Psoas muscle (tissue), 8 donors: ENCODE results near the gene ZNF385C. TPM values are rescaled to one million over a fixed set of nuclear protein-coding genes. Genes with fewer than 3 reads are reported as not detected.

Experiments used
- ATAC-seq, 4 donors: fragments of 200-7000 bp; cut with Tn5 transposase; one replicate each; pipeline ENCODE4 v1.9.1; 2020; ENCODE audit warnings: moderate library complexity in 3 of 4, mild to moderate bottlenecking in 2 of 4
- DNase-seq, 2 donors: peaks; one replicate each; pipeline ENCODE4 v3.0.0-alpha.2; 2020
- H3K27ac ChIP-seq: fragments of 200-600 bp; one replicate; pipeline ENCODE4 v1.8.0; 2022
- H3K27me3 ChIP-seq, 3 donors: fragments of 200-600 bp in 1 of 3; one replicate each; pipeline versions ENCODE4 v1.6.1 to v1.8.0; 2013 to 2022; ENCODE audit warnings: low read length in 2 of 3, mild to moderate bottlenecking in 2 of 3, moderate library complexity in 1 of 3; ENCODE audit not compliant: insufficient read depth in 3 of 3
- H3K36me3 ChIP-seq, 2 donors: fragments of 200-600 bp in 1 of 2; one replicate each; pipeline versions ENCODE4 v1.6.1 to v1.8.0; 2013 to 2022; ENCODE audit warnings: low read depth in 1 of 2, mild to moderate bottlenecking in 1 of 2, moderate library complexity in 1 of 2; ENCODE audit not compliant: insufficient read depth in 1 of 2
- H3K4me1 ChIP-seq: fragments of 200-600 bp; one replicate; pipeline ENCODE4 v1.8.0; 2022
- H3K4me3 ChIP-seq: fragments of 200-600 bp; one replicate; pipeline ENCODE4 v1.8.0; 2022; ENCODE audit warnings: mild to moderate bottlenecking
- H3K9me3 ChIP-seq: fragments of 200-600 bp; one replicate; pipeline ENCODE4 v1.8.0; 2022
- WGBS, 3 donors: extraction: QIAGEN DNeasy Blood & Tissue Kit; methylation state at CpG; one replicate each; pipeline versions ENCODE4 v1.1.6 to v1.1.7; 2013; 5-methylcytosine and 5-hydroxymethylcytosine counted together
- intact Hi-C, 2 donors: fragments of 100-400 bp; cut with DNase I; formaldehyde crosslinking; loops; one replicate each; pipeline versions ENCODE4 v1.11.0 to v1.14.2; 2022
- polyA plus RNA-seq, 3 donors: library from polyadenylated mRNA; stranded (reverse); fragments of 200-250 nt; gene quantifications; one replicate each; pipeline ENCODE4 v1.2.3, GENCODE V29; 2013
- total RNA-seq, 4 donors: library from RNA; stranded (reverse); fragmentation: NEBNext Ultra II Directional in 2 of 4; extraction: Animal tissue kit (Norgen Biotek cat#: 25700) in 2 of 4; gene quantifications; one replicate each; pipeline versions ENCODE4 v1.2.1 to v1.2.4, GENCODE V29; 2021 to 2023
- TF ChIP-seq, protein P1 (sequence below): fragments of 200-600 bp; IDR thresholded peaks from one replicate; pipeline ENCODE4 v1.8.0; 2022; ENCODE audit warnings: antibody characterized with exemption
- donor health status: healthy with polysubstance abuse.
- donor health status: DM: no; HTN: no; CAD: no; lungs with moderate emphysema.
- donor health status: Bipolar disorder and iron deficiency.
- donor health status: healthy.
- donor health status: DM: yes; HTN: yes; CAD: no.
- donor health status: DM: no; HTN: no; CAD: no.
- donor health status: DM: no; HTN: no; CAD: no.
- donor health status: DM: yes; HTN: yes; CAD: no.

The ZNF385C gene
- total and polyA plus RNA-seq, 7 donors, result 0.22 to 9.2 (median 0.50) TPM

DNA sequence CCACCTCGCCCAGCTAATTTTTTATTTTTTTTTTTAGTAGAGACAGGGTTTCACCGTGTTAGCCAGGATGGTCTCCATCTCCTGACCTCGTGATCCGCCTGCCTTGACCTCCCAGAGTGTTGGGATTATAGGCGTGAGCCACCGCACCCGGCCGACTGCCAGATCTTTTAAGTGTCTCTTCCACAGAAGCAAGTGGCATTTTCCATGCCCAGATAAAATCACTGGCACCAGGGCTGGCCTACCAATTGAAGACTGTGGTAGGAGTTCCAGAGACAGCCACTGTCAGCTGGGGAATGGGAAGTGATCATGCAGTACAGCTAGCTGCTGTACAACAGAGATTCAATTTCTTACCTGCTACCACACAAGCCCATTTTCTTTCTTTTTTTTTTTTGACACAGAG, 113.8 kb downstream of the ZNF385C start:
- Histone ChIP-seq H3K27me3 (no peaks in the 10 kb centered on the region), H3K36me3 (peaks cover 38 to 99% of the 10 kb centered on the region in 2 donors), H3K4me1 (no peaks in the 10 kb centered on the region), H3K4me3 (no peak overlapping the region), H3K9me3 (no peaks in the 10 kb centered on the region), H3K27ac (no peak overlapping the region)
- intact Hi-C loops, result no loop called here
- TF ChIP-seq, protein P1, sequence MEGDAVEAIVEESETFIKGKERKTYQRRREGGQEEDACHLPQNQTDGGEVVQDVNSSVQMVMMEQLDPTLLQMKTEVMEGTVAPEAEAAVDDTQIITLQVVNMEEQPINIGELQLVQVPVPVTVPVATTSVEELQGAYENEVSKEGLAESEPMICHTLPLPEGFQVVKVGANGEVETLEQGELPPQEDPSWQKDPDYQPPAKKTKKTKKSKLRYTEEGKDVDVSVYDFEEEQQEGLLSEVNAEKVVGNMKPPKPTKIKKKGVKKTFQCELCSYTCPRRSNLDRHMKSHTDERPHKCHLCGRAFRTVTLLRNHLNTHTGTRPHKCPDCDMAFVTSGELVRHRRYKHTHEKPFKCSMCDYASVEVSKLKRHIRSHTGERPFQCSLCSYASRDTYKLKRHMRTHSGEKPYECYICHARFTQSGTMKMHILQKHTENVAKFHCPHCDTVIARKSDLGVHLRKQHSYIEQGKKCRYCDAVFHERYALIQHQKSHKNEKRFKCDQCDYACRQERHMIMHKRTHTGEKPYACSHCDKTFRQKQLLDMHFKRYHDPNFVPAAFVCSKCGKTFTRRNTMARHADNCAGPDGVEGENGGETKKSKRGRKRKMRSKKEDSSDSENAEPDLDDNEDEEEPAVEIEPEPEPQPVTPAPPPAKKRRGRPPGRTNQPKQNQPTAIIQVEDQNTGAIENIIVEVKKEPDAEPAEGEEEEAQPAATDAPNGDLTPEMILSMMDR, result no peak
- WGBS, 3 donors, result 76 to 89% (median 81%) methylated on average over 8 of the region's 8 CpGs
- DNase-seq (no peak), ATAC-seq (no peak)

DNA sequence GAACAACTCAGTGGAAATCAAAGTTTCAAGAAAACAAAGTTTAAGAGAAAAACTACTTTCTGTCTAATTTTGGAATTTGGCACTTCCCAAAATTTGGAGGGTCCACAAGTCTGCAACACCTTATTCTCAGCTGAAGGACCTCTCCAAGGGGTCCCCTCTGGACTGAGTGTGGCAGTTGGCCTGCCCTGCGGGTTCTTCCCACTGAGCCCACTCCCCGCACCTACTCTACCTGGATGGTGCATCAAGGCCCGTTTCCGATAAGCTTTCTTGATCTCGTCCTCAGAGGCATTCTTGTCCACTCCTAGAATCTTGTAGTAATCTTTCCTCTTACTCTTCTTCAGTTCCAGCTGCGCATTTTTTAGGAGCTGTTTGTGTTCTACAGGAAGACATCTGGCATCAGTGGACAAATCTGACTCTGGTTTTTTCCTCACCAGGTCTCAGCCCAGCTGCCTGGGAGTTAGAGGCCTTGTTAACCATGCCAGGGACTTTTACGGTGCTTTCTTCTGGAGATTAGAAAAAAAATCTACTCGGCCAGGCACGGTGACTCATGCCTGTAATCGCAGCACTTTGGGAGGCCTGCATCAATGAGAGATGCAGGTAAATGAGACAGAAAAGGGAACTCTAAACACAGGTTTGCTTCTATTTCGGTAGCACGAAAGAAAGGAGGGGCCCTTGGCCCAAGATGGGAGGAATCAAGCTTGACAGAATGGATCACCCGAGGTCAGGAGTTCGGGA, 116.1 kb downstream of the ZNF385C start:
- peaks cover 22 to 98% of the 10 kb centered on the region in 2 donors for H3K36me3 ChIP-seq
- WGBS, 3 donors, result 57 to 76% (median 61%) methylated on average over 14 of the region's 14 CpGs
- TF ChIP-seq, protein P1, result no peak
- ATAC-seq (peak in 1 of 4 donors; percentile 34), DNase-seq (no peak)
- no peaks in the 10 kb centered on the region for H3K9me3 ChIP-seq
- no peak overlapping the region for H3K4me3 ChIP-seq
- no peaks in the 10 kb centered on the region for H3K4me1 ChIP-seq
- intact Hi-C loops, result no loop called here
- no peaks in the 10 kb centered on the region for H3K27me3 ChIP-seq
- H3K27ac ChIP-seq, result no peak overlapping the region

GRCh38 chr17:41977991-41978390, 120.3 kb downstream of the ZNF385C start:
- H3K4me1 ChIP-seq, result peaks cover 12% of the 10 kb centered on the region
- no peaks in the 10 kb centered on the region for H3K9me3 ChIP-seq
- ATAC-seq (no peak), DNase-seq (no peak)
- H3K4me3 ChIP-seq, result no peak overlapping the region
- intact Hi-C loops, result loop anchor here in 1 of 2 donors (5.0 kb wide), 1 partner anchor 34 kb away; no protein-coding TSS in a partner anchor
- 86 to 91% (median 90%) methylated on average over 4 of the region's 4 CpGs for WGBS, 3 donors
- no peak overlapping the region for H3K27ac ChIP-seq
- no peaks in the 10 kb centered on the region for H3K27me3 ChIP-seq
- TF ChIP-seq, protein P1, result no peak
- H3K36me3 ChIP-seq, result peaks cover 11 to 89% of the 10 kb centered on the region in 2 donors

- Histone ChIP-seq H3K36me3 (peaks cover 7 to 87% of the 10 kb centered on the region in 2 donors), H3K4me1 (peaks cover 22% of the 10 kb centered on the region), H3K27ac (no peak overlapping the region), H3K27me3 (no peaks in the 10 kb centered on the region), H3K9me3 (no peaks in the 10 kb centered on the region), H3K4me3 (no peak overlapping the region)
- TF ChIP-seq, protein P1, result no peak
- intact Hi-C loops, result loop anchor here in 1 of 2 donors (5.0 kb wide), 1 partner anchor 36 kb away; no protein-coding TSS in a partner anchor
- DNase-seq (peak in 1 of 2 donors; percentile 46), ATAC-seq (no peak)
- WGBS, 3 donors, result 59 to 76% (median 60%) methylated on average over 11 of the region's 11 CpGs
Measured at GRCh38 chr17:41976142-41976768, 122.0 kb downstream of the ZNF385C start.

Other genes with a start within 250 kb of the ZNF385C start
- 1 to 10 TPM; 2.1 to 3.4 (median 2.5) TPM for gene KLHL11, start 233.1 kb downstream of the ZNF385C start, total RNA-seq
- 1 to 10 TPM; 1.1 to 6.1 (median 1.4) TPM for gene KLHL11, start 233.1 kb downstream of the ZNF385C start, polyA plus RNA-seq
- 10 to 100 TPM; 18.6 to 24.1 (median 21.5) TPM for gene ACLY, start 179.5 kb downstream of the ZNF385C start, total RNA-seq
- gene ACLY, start 179.5 kb downstream of the ZNF385C start, polyA plus RNA-seq, result 10 to 100 TPM; 10.5 to 20.5 (median 17.9) TPM
- under 1 TPM in 2 of 4 donors, not detected in 2; 0.17 to 0.32 TPM for gene ODAD4, start 167.9 kb downstream of the ZNF385C start, total RNA-seq
- gene ODAD4, start 167.9 kb downstream of the ZNF385C start, polyA plus RNA-seq, result under 1 TPM; 0.31 to 0.99 (median 0.63) TPM
- gene CNP, start 131.7 kb downstream of the ZNF385C start, total RNA-seq, result 10 to 100 TPM; 21.0 to 26.8 (median 22.9) TPM
- gene CNP, start 131.7 kb downstream of the ZNF385C start, polyA plus RNA-seq, result 10 to 100 TPM; 17.6 to 22.6 (median 21.2) TPM
- 100 to 1,000 TPM in 1 of 4 donors, 10 to 100 TPM in 3; 66.3 to 102 (median 76.9) TPM for gene DNAJC7, start 81.0 kb downstream of the ZNF385C start, total RNA-seq
- gene DNAJC7, start 81.0 kb downstream of the ZNF385C start, polyA plus RNA-seq, result 100 to 1,000 TPM in 1 of 3 donors, 10 to 100 TPM in 2; 85.4 to 142 (median 93.3) TPM
- 10 to 100 TPM; 35.0 to 46.8 (median 39.4) TPM for gene NKIRAS2, start 78.4 kb downstream of the ZNF385C start, total RNA-seq
- gene NKIRAS2, start 78.4 kb downstream of the ZNF385C start, polyA plus RNA-seq, result 10 to 100 TPM; 41.5 to 81.1 (median 43.1) TPM
- gene C17orf113, start 47.9 kb downstream of the ZNF385C start, total RNA-seq, result 1 to 10 TPM in 2 of 4 donors, under 1 TPM in 2; 0.56 to 1.2 (median 0.82) TPM
- gene C17orf113, start 47.9 kb downstream of the ZNF385C start, polyA plus RNA-seq, result under 1 TPM; 0.08 to 0.22 (median 0.12) TPM
- 1 to 10 TPM; 2.0 to 4.2 (median 3.1) TPM for gene DHX58, start 14.2 kb upstream of the ZNF385C start, total RNA-seq
- gene DHX58, start 14.2 kb upstream of the ZNF385C start, polyA plus RNA-seq, result 1 to 10 TPM; 1.3 to 2.8 (median 2.0) TPM
- 10 to 100 TPM; 12.3 to 35.3 (median 20.0) TPM for gene KAT2A, start 22.9 kb upstream of the ZNF385C start, total RNA-seq
- 10 to 100 TPM; 20.9 to 23.5 (median 21.2) TPM for gene KAT2A, start 22.9 kb upstream of the ZNF385C start, polyA plus RNA-seq
- under 1 TPM in 1 of 4 donors, not detected in 3; 0.43 TPM for gene HSPB9, start 24.3 kb upstream of the ZNF385C start, total RNA-seq
- gene HSPB9, start 24.3 kb upstream of the ZNF385C start, polyA plus RNA-seq, result under 1 TPM in 2 of 3 donors, not detected in 1; 0.03 to 0.53 TPM
- 10 to 100 TPM; 27.3 to 43.2 (median 38.7) TPM for gene RAB5C, start 56.5 kb upstream of the ZNF385C start, total RNA-seq
- gene RAB5C, start 56.5 kb upstream of the ZNF385C start, polyA plus RNA-seq, result 10 to 100 TPM; 41.5 to 70.9 (median 60.0) TPM
- gene KCNH4, start 82.7 kb upstream of the ZNF385C start, total RNA-seq, result under 1 TPM in 3 of 4 donors, not detected in 1; 0.08 to 0.17 (median 0.11) TPM
- under 1 TPM in 2 of 3 donors, not detected in 1; 0.01 to 0.03 TPM for gene KCNH4, start 82.7 kb upstream of the ZNF385C start, polyA plus RNA-seq
- gene HCRT, start 87.0 kb upstream of the ZNF385C start, total RNA-seq, result not detected
- not detected for gene HCRT, start 87.0 kb upstream of the ZNF385C start, polyA plus RNA-seq
- gene GHDC, start 96.0 kb upstream of the ZNF385C start, total RNA-seq, result 1 to 10 TPM; 4.7 to 9.4 (median 7.0) TPM
- gene GHDC, start 96.0 kb upstream of the ZNF385C start, polyA plus RNA-seq, result 10 to 100 TPM in 1 of 3 donors, 1 to 10 TPM in 2; 6.8 to 11.5 (median 8.8) TPM
- 10 to 100 TPM; 68.8 to 90.1 (median 81.6) TPM for gene STAT5B, start 177.9 kb upstream of the ZNF385C start, total RNA-seq
- gene STAT5B, start 177.9 kb upstream of the ZNF385C start, polyA plus RNA-seq, result 10 to 100 TPM; 15.9 to 61.3 (median 40.2) TPM
- 10 to 100 TPM; 17.3 to 31.5 (median 23.9) TPM for gene STAT5A, start 190.0 kb upstream of the ZNF385C start, total RNA-seq
- gene STAT5A, start 190.0 kb upstream of the ZNF385C start, polyA plus RNA-seq, result 10 to 100 TPM in 2 of 3 donors, 1 to 10 TPM in 1; 8.1 to 12.5 (median 10.5) TPM